ENCODE results near the gene RASAL1.

DNA sequence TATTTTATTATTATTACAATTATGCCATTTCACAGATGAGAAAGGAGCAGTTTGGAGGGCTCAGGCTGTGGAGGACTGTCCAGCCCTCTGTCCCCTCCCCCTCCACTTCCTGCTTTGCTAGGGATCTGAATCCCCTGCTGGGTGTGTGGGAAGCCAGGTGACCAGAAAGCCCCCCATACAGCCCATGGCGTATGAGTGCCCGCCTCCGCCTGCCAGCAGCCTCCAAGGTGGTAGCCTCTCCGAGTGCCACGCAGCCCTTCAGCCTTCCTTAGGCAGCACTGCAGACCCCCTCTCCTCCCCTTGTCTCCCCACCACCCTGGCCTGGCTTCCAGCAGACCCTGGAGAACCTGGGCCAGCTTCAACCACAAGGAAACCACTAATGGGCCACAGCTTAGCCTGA, 66.4 kb downstream of the RASAL1 start:
- TF ChIP-seq, protein P1, sequence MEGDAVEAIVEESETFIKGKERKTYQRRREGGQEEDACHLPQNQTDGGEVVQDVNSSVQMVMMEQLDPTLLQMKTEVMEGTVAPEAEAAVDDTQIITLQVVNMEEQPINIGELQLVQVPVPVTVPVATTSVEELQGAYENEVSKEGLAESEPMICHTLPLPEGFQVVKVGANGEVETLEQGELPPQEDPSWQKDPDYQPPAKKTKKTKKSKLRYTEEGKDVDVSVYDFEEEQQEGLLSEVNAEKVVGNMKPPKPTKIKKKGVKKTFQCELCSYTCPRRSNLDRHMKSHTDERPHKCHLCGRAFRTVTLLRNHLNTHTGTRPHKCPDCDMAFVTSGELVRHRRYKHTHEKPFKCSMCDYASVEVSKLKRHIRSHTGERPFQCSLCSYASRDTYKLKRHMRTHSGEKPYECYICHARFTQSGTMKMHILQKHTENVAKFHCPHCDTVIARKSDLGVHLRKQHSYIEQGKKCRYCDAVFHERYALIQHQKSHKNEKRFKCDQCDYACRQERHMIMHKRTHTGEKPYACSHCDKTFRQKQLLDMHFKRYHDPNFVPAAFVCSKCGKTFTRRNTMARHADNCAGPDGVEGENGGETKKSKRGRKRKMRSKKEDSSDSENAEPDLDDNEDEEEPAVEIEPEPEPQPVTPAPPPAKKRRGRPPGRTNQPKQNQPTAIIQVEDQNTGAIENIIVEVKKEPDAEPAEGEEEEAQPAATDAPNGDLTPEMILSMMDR (IDR thresholded peaks at IDR 0.05), result no peak
- TF ChIP-seq, protein P2, sequence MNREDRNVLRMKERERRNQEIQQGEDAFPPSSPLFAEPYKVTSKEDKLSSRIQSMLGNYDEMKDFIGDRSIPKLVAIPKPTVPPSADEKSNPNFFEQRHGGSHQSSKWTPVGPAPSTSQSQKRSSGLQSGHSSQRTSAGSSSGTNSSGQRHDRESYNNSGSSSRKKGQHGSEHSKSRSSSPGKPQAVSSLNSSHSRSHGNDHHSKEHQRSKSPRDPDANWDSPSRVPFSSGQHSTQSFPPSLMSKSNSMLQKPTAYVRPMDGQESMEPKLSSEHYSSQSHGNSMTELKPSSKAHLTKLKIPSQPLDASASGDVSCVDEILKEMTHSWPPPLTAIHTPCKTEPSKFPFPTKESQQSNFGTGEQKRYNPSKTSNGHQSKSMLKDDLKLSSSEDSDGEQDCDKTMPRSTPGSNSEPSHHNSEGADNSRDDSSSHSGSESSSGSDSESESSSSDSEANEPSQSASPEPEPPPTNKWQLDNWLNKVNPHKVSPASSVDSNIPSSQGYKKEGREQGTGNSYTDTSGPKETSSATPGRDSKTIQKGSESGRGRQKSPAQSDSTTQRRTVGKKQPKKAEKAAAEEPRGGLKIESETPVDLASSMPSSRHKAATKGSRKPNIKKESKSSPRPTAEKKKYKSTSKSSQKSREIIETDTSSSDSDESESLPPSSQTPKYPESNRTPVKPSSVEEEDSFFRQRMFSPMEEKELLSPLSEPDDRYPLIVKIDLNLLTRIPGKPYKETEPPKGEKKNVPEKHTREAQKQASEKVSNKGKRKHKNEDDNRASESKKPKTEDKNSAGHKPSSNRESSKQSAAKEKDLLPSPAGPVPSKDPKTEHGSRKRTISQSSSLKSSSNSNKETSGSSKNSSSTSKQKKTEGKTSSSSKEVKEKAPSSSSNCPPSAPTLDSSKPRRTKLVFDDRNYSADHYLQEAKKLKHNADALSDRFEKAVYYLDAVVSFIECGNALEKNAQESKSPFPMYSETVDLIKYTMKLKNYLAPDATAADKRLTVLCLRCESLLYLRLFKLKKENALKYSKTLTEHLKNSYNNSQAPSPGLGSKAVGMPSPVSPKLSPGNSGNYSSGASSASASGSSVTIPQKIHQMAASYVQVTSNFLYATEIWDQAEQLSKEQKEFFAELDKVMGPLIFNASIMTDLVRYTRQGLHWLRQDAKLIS (CRISPR knock-in tag; IDR thresholded peaks at IDR 0.05; ENCODE audit: borderline replicate concordance), result no peak
- TF ChIP-seq, protein P3, sequence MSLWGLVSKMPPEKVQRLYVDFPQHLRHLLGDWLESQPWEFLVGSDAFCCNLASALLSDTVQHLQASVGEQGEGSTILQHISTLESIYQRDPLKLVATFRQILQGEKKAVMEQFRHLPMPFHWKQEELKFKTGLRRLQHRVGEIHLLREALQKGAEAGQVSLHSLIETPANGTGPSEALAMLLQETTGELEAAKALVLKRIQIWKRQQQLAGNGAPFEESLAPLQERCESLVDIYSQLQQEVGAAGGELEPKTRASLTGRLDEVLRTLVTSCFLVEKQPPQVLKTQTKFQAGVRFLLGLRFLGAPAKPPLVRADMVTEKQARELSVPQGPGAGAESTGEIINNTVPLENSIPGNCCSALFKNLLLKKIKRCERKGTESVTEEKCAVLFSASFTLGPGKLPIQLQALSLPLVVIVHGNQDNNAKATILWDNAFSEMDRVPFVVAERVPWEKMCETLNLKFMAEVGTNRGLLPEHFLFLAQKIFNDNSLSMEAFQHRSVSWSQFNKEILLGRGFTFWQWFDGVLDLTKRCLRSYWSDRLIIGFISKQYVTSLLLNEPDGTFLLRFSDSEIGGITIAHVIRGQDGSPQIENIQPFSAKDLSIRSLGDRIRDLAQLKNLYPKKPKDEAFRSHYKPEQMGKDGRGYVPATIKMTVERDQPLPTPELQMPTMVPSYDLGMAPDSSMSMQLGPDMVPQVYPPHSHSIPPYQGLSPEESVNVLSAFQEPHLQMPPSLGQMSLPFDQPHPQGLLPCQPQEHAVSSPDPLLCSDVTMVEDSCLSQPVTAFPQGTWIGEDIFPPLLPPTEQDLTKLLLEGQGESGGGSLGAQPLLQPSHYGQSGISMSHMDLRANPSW (CRISPR knock-in tag; conservative IDR thresholded peaks at IDR 0.05; ENCODE audit: low read depth), result no peak
